WTC11 (cell line): Measurements from ENCODE around the gene NAXE.

Source experiments
- SP1 ChIP-seq: sonication (generic); formaldehyde crosslinking; conservative IDR thresholded peaks from 2 replicates; pipeline ENCODE4 v1.8.1; 2022; ENCODE audit warnings: missing genetic modification reagents
- ZNF121 ChIP-seq: sonication (generic); formaldehyde crosslinking; IDR thresholded peaks from 2 replicates; pipeline ENCODE4 v1.8.0; 2023; ENCODE audit warnings: missing genetic modification reagents
- TF ChIP-seq, protein P1 (sequence below): fragments of 200-600 bp; IDR thresholded peaks from 2 replicates; pipeline ENCODE4 v1.8.0; 2022; ENCODE audit warnings: antibody characterized with exemption
- TF ChIP-seq, protein P2 (sequence below): sonication (generic); formaldehyde crosslinking; IDR thresholded peaks from 2 replicates; pipeline ENCODE4 v1.8.0; 2022; ENCODE audit warnings: missing genetic modification reagents

DNA sequence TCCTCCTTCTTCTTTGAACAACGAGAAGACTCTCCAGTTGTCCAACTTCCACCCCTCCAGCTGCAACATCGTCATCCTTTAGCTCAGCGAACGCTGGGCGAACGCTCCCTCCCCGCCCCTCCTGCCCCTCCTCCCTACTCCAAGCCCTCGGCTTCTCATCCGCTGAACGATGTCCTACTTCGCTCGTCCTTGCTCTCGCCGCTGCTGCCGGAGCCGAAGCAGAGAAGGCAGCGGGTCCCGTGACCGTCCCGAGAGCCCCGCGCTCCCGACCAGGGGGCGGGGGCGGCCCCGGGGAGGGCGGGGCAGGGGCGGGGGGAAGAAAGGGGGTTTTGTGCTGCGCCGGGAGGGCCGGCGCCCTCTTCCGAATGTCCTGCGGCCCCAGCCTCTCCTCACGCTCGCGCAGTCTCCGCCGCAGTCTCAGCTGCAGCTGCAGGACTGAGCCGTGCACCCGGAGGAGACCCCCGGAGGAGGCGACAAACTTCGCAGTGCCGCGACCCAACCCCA, 50.2 kb downstream of the NAXE start, which contains the start of gene BCAN:
- TF ChIP-seq, protein P1, sequence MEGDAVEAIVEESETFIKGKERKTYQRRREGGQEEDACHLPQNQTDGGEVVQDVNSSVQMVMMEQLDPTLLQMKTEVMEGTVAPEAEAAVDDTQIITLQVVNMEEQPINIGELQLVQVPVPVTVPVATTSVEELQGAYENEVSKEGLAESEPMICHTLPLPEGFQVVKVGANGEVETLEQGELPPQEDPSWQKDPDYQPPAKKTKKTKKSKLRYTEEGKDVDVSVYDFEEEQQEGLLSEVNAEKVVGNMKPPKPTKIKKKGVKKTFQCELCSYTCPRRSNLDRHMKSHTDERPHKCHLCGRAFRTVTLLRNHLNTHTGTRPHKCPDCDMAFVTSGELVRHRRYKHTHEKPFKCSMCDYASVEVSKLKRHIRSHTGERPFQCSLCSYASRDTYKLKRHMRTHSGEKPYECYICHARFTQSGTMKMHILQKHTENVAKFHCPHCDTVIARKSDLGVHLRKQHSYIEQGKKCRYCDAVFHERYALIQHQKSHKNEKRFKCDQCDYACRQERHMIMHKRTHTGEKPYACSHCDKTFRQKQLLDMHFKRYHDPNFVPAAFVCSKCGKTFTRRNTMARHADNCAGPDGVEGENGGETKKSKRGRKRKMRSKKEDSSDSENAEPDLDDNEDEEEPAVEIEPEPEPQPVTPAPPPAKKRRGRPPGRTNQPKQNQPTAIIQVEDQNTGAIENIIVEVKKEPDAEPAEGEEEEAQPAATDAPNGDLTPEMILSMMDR = no peak
- TF ChIP-seq, protein P2, sequence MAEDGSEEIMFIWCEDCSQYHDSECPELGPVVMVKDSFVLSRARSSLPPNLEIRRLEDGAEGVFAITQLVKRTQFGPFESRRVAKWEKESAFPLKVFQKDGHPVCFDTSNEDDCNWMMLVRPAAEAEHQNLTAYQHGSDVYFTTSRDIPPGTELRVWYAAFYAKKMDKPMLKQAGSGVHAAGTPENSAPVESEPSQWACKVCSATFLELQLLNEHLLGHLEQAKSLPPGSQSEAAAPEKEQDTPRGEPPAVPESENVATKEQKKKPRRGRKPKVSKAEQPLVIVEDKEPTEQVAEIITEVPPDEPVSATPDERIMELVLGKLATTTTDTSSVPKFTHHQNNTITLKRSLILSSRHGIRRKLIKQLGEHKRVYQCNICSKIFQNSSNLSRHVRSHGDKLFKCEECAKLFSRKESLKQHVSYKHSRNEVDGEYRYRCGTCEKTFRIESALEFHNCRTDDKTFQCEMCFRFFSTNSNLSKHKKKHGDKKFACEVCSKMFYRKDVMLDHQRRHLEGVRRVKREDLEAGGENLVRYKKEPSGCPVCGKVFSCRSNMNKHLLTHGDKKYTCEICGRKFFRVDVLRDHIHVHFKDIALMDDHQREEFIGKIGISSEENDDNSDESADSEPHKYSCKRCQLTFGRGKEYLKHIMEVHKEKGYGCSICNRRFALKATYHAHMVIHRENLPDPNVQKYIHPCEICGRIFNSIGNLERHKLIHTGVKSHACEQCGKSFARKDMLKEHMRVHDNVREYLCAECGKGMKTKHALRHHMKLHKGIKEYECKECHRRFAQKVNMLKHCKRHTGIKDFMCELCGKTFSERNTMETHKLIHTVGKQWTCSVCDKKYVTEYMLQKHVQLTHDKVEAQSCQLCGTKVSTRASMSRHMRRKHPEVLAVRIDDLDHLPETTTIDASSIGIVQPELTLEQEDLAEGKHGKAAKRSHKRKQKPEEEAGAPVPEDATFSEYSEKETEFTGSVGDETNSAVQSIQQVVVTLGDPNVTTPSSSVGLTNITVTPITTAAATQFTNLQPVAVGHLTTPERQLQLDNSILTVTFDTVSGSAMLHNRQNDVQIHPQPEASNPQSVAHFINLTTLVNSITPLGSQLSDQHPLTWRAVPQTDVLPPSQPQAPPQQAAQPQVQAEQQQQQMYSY (CRISPR knock-in tag) = no peak
- TF ChIP-seq ZNF121 (CRISPR knock-in tag) (no peak), SP1 (CRISPR knock-in tag) (no peak)
